Measurements from ENCODE around the gene KIF7.

GRCh38 chr15:89690276-89691218 is 35.3 kb upstream of the KIF7 start, which contains the start of the genes PEX11A and WDR93:
- TF ChIP-seq ZBTB7A (IDR thresholded peaks at IDR 0.05; ENCODE audit: low read depth) (no peak), MAX (IDR thresholded peaks at IDR 0.05) (no peak; the same call in 1 of the 2 replicates), NFIC (IDR thresholded peaks at IDR 0.05) (no peak; the same call in 1 of the 2 replicates), RAD21 (IDR thresholded peaks at IDR 0.05; ENCODE audit: low read depth) (no peak), TAF1 (IDR thresholded peaks at IDR 0.05; ENCODE audit: low read depth) (peak; percentile 43; the same call in 1 of the 2 replicates), TCF12 (IDR thresholded peaks at IDR 0.05; ENCODE audit: low read depth) (0 out of 2 replicates have a peak, but pooled peaks have one; percentile 22), REST (IDR thresholded peaks at IDR 0.05; ENCODE audit: low read depth) (no peak)
- TF ChIP-seq, protein P1, sequence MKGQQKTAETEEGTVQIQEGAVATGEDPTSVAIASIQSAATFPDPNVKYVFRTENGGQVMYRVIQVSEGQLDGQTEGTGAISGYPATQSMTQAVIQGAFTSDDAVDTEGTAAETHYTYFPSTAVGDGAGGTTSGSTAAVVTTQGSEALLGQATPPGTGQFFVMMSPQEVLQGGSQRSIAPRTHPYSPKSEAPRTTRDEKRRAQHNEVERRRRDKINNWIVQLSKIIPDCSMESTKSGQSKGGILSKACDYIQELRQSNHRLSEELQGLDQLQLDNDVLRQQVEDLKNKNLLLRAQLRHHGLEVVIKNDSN (IDR thresholded peaks at IDR 0.05): 0 out of 2 replicates have a peak, but pooled peaks have one; percentile 28
